Natural killer cell (primary cell): ENCODE measurements around the gene RBM47. TPM values are rescaled to one million over a fixed set of nuclear protein-coding genes. Genes with fewer than 3 reads are reported as not detected.
A peak's percentile ranks its signal among the peaks of the same experiment; 100 is the strongest.

ENCODE experiments used
- ATAC-seq, 3 donors: fragments of 150-1000 bp in 2 of 3; fragments of 200-7000 bp in 1 of 3; cut with Tn5 transposase; 1 replicate in 1 of 3; 2 replicates in 2 of 3; pipeline ENCODE4 v1.10.0; 2021; ENCODE audit warnings: mild to moderate bottlenecking in 2 of 3, moderate library complexity in 2 of 3
- DNase-seq, 2 donors: peaks; one replicate each; pipeline versions ENCODE4 v3.0.0 to v3.0.0-alpha.2; 2013 to 2021; ENCODE audit warnings: mixed read lengths in 1 of 2
- H3K27ac ChIP-seq: one replicate; pipeline ENCODE4 v1.5.1; 2013; ENCODE audit warnings: mild to moderate bottlenecking, low read length
- H3K27me3 ChIP-seq: one replicate; pipeline ENCODE4 v1.6.1; 2013; ENCODE audit warnings: low read length; ENCODE audit not compliant: control insufficient read depth, insufficient read depth
- H3K36me3 ChIP-seq: one replicate; pipeline ENCODE4 v1.6.1; 2013; ENCODE audit warnings: low read length; ENCODE audit not compliant: control insufficient read depth, insufficient read depth
- H3K4me1 ChIP-seq: one replicate; pipeline ENCODE4 v1.6.1; 2013; ENCODE audit warnings: low read length; ENCODE audit not compliant: control insufficient read depth, insufficient read depth
- H3K4me3 ChIP-seq: one replicate; pipeline ENCODE4 v1.5.1; 2013; ENCODE audit warnings: low read length
- H3K9me3 ChIP-seq: one replicate; pipeline ENCODE4 v1.6.1; 2013; ENCODE audit warnings: low read length; ENCODE audit not compliant: control insufficient read depth, insufficient read depth
- H3K27ac Mint-ChIP-seq, 2 donors: one replicate each; pipeline ENCODE4 v1.8.0; 2022; ENCODE audit warnings: mild to moderate bottlenecking in 2 of 2, mixed read lengths in 2 of 2, moderate library complexity in 1 of 2
- H3K27me3 Mint-ChIP-seq, 2 donors: one replicate each; pipeline ENCODE4 v1.8.0; 2022; ENCODE audit warnings: low read depth in 2 of 2, mixed read lengths in 2 of 2
- H3K36me3 Mint-ChIP-seq: one replicate; pipeline ENCODE4 v1.8.0; 2022; ENCODE audit warnings: mixed read lengths
- H3K4me1 Mint-ChIP-seq, 2 donors: one replicate each; pipeline ENCODE4 v1.8.0; 2022; ENCODE audit warnings: mixed read lengths in 2 of 2
- H3K4me3 Mint-ChIP-seq: one replicate; pipeline ENCODE4 v1.8.0; 2022; ENCODE audit warnings: mild to moderate bottlenecking, moderate library complexity, mixed read lengths
- H3K9me3 Mint-ChIP-seq, 2 donors: one replicate each; pipeline ENCODE4 v1.8.0; 2022; ENCODE audit warnings: mixed read lengths in 2 of 2
- CTCF ChIP-seq: fragments of 200-600 bp; IDR thresholded peaks from one replicate; pipeline ENCODE4 v1.8.0; 2022; ENCODE audit warnings: antibody characterized with exemption
- whole genome bisulfite sequencing: methylation state at CpG from one replicate; pipeline ENCODE4 v1.1.7; 2013; ENCODE audit warnings: missing lambda C conversion rate; ENCODE audit not compliant: insufficient coverage; 5-methylcytosine and 5-hydroxymethylcytosine counted together
- intact Hi-C: fragments of 100-400 bp; cut with micrococcal nuclease; formaldehyde crosslinking; loops from one replicate; pipeline ENCODE4 v1.14.2; 2022
- total RNA-seq, 4 donors: library from RNA; stranded (reverse); fragments of 120-200 nt in 1 of 4; gene quantifications; one replicate each; pipeline versions ENCODE4 v1.2.3 to v1.2.4, GENCODE V29; 2013 to 2022

Gene RBM47
- total RNA-seq, 3 donors from 2014 or later (not counting 1 experiment from before 2014, with no cell fraction given), result 2.0 to 7.7 (median 3.9) TPM

GRCh38 chr4:40672528-40673522, 43.2 kb upstream of the RBM47 start:
- Histone ChIP-seq H3K4me1 (peaks cover 9% of the 10 kb centered on the region), H3K36me3 (no peaks in the 10 kb centered on the region), H3K9me3 (no peaks in the 10 kb centered on the region), H3K27me3 (no peaks in the 10 kb centered on the region), H3K27ac (no peak overlapping the region), H3K4me3 (no peak overlapping the region)
- peak overlapping the region in 1 of 2 donors; percentile 51 for H3K27ac Mint-ChIP-seq
- no peaks in the 10 kb centered on the region for H3K9me3 Mint-ChIP-seq
- peak in 1 of 2 donors; percentile 68 for DNase-seq
- no peaks in the 10 kb centered on the region for H3K27me3 Mint-ChIP-seq
- no peak overlapping the region for H3K4me3 Mint-ChIP-seq
- no peaks in the 10 kb centered on the region for H3K36me3 Mint-ChIP-seq
- H3K4me1 Mint-ChIP-seq, result peaks cover 17 to 18% of the 10 kb centered on the region in 2 donors
- WGBS, result 55% methylated on average over 14 of the region's 15 CpGs
- ATAC-seq, result peak; percentile 55 to 80 (median 80)
- intact Hi-C loops, result no loop called here
- TF ChIP-seq CTCF, result no peak

- intact Hi-C loops, result no loop called here
- Histone ChIP-seq H3K4me3 (no peak overlapping the region), H3K36me3 (no peaks in the 10 kb centered on the region), H3K27me3 (no peaks in the 10 kb centered on the region), H3K9me3 (no peaks in the 10 kb centered on the region), H3K27ac (no peak overlapping the region), H3K4me1 (peaks cover 9% of the 10 kb centered on the region)
- ATAC-seq (no peak), DNase-seq (no peak)
- no peak overlapping the region for H3K27ac Mint-ChIP-seq
- TF ChIP-seq CTCF, result no peak
- no peaks in the 10 kb centered on the region for H3K36me3 Mint-ChIP-seq
- WGBS, result 79% methylated on average over 8 of the region's 8 CpGs
- no peaks in the 10 kb centered on the region for H3K9me3 Mint-ChIP-seq
- H3K4me1 Mint-ChIP-seq, result peaks cover 17 to 18% of the 10 kb centered on the region in 2 donors
- no peaks in the 10 kb centered on the region for H3K27me3 Mint-ChIP-seq
- H3K4me3 Mint-ChIP-seq, result no peak overlapping the region
These were observed 39.8 kb upstream of the RBM47 start for GRCh38 chr4:40669504-40669903.

GRCh38 chr4:40665842-40666241, 36.2 kb upstream of the RBM47 start:
- Histone ChIP-seq H3K27ac (no peak overlapping the region), H3K4me3 (no peak overlapping the region), H3K4me1 (no peaks in the 10 kb centered on the region), H3K27me3 (no peaks in the 10 kb centered on the region), H3K36me3 (no peaks in the 10 kb centered on the region), H3K9me3 (no peaks in the 10 kb centered on the region)
- no peaks in the 10 kb centered on the region for H3K36me3 Mint-ChIP-seq
- DNase-seq (no peak), ATAC-seq (no peak)
- no peak overlapping the region for H3K4me3 Mint-ChIP-seq
- H3K9me3 Mint-ChIP-seq, result no peaks in the 10 kb centered on the region
- no peaks in the 10 kb centered on the region for H3K4me1 Mint-ChIP-seq
- TF ChIP-seq CTCF, result no peak
- no peaks in the 10 kb centered on the region for H3K27me3 Mint-ChIP-seq
- H3K27ac Mint-ChIP-seq, result no peak overlapping the region
- intact Hi-C loops, result no loop called here
